ENCODE data around the gene NUDT22.
A peak's percentile ranks its signal among the peaks of the same experiment; 100 is the strongest.

Gene NUDT22

GRCh38 chr11:64269540-64270220 lies 43.6 kb downstream of the NUDT22 start:
- peak; percentile 100 for DNase-seq (ENCODE audit: low read depth, low spot score)

DNA sequence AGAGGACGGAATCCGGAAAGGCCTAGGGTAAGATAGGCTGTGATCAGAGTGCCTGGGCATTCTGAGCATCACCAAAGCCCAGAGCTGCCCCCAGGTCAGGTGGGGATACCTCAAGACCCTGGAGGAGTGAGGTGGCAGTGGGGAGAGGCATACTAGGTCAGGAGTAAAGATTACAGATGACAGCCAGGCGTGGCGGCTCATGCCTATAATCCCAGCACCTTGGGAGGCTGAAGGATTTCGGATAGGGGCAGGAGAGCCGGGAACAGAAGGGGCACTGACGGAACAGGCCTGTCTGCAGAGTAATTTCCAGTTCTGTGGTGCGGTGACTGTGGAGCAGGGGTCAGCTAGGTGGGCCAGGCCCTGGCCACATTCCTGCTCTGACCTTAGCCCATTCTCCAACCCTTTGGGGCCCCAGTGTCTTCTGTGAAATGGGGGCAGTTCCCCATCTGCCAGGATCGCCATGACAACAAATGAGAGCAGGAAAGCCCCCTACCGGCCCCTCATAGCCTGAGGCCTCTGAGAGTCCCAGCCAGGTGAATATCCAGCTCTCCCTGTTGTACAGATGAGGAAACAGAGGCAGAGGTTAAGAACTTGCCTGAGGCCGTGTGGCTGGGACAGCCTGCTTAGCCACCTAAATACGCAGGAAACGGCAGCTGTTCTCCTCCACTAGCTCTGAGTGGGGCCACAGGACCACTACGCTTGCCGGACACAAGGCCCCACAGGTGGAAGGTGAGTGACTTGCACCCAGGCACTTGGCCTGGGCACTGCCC lies 49.1 kb downstream of the NUDT22 start:
- DNase-seq (ENCODE audit: low read depth, low spot score) = no peak

- DNase-seq (ENCODE audit: low read depth, low spot score) = no peak
Measured at GRCh38 chr11:64275841-64276240, 49.8 kb downstream of the NUDT22 start.

DNA sequence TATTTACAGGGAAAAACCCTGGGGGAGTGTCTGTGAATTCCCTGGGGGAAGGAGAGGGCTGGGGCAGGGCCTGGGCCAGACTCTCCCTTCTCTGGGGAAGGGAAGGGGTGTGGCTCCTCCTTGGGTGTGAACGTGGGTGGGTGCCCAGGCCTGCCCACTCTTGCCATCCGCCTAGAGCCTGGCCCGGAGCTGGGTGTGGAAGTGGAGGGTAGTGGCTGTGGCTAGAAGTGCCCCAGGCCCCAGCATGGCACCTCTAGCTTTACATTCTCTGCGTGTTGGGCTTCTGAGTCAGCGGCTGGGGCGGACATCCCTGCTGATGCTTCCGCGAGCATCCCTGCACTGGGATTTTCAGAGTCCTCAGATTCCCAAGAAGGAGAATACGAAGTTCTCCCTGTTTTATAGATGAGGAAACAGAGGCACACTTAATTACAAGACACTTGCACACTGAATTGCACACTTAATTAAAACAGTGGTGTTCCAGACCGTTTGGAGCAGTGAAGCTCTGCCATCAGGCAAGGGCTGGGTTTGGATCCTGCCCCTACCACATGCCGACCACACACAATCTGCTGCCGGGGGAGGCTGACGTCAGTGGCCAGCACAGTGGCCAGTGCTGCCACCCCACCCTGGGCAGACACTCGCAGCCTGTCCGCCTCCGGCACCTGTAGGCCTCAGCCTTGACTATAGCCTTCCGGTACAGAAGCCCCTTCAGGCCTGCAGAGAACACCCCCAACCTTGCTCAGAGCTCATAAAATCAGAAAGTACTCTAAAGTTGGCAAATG lies 50.8 kb downstream of the NUDT22 start:
- DNase-seq (ENCODE audit: low read depth, low spot score) = no peak

GRCh38 chr11:64278576-64279190 lies 52.6 kb downstream of the NUDT22 start:
- DNase-seq (ENCODE audit: low read depth, low spot score) = no peak

Data from iPS DF 19.7 (cell line).